GM12864 (cell line): ENCODE measurements around the gene MTMR6.
"Not testable (repeated sequence)": the region's sequence is repeated elsewhere in the genome, so short reads cannot be mapped to it uniquely, and the experiment has no call there.

Experiments used
- DNase-seq: peaks from one replicate; pipeline ENCODE4 v3.0.0-alpha.2; 2011; ENCODE audit warnings: low read depth
- H3K4me3 ChIP-seq: 2 replicates; pipeline ENCODE4 v1.5.1; 2011; ENCODE audit warnings: mild to moderate bottlenecking, low read depth, low read length, control low read depth
- CTCF ChIP-seq: IDR thresholded peaks from 2 replicates; pipeline ENCODE4 v1.5.1; 2011; ENCODE audit warnings: low read depth, mild to moderate bottlenecking, moderate library complexity, low read length, control low read depth, inconsistent platforms; ENCODE audit errors: missing control alignments

The MTMR6 gene

GRCh38 chr13:25286969-25287961 lies at the start of gene MTMR6:
Gene MTMR6, minus strand, starts transcription at chr13:25287488. Its CDS starts 241 bp downstream, at chr13:25287247.
- TF ChIP-seq CTCF, result peak; percentile 96
- DNase-seq, result peak; percentile 79
- H3K4me3 ChIP-seq, result peak within 1 kb of the TSS; percentile 75

- DNase-seq, result no peak
- H3K4me3 ChIP-seq, result no peak overlapping the region
- TF ChIP-seq CTCF, result no peak
These were observed 48.6 kb upstream of the MTMR6 start for GRCh38 chr13:25335856-25336255.

- H3K4me3 ChIP-seq, result no peak overlapping the region
- no peak for TF ChIP-seq CTCF
These were observed 43.3 kb upstream of the MTMR6 start for GRCh38 chr13:25330541-25330940.

GRCh38 chr13:25329706-25330105 lies 42.4 kb upstream of the MTMR6 start:
- no peak overlapping the region for H3K4me3 ChIP-seq
- TF ChIP-seq CTCF, result no peak
- DNase-seq, result no peak

More at GRCh38 chr13:25330541-25330940, 43.3 kb upstream of the MTMR6 start:
- no peak for DNase-seq

- DNase-seq, result no peak
- no peak for TF ChIP-seq CTCF
- H3K4me3 ChIP-seq, result no peak overlapping the region
These were observed 36.8 kb upstream of the MTMR6 start for GRCh38 chr13:25324100-25324499.

- TF ChIP-seq CTCF, result no peak
- no peak overlapping the region for H3K4me3 ChIP-seq
- DNase-seq, result no peak
These were observed 32.5 kb upstream of the MTMR6 start for GRCh38 chr13:25319771-25320170.

- not testable (repeated sequence) for DNase-seq, H3K4me3 ChIP-seq
These were observed 31.7 kb upstream of the MTMR6 start for GRCh38 chr13:25318946-25319345.
